MM.1S (cell line): ENCODE measurements around the gene AMER1.
"Not testable (repeated sequence)": the region's sequence is repeated elsewhere in the genome, so short reads cannot be mapped to it uniquely, and the experiment has no call there.

ENCODE experiments used
- DNase-seq: peaks from one replicate; pipeline ENCODE4 v3.0.0-alpha.2; 2015
- H2AFZ ChIP-seq: fragments of 300-600 bp; sonication (generic); 2 replicates; pipeline ENCODE4 v1.6.0; 2016; ENCODE audit warnings: antibody characterized with exemption, low read length
- H3F3A ChIP-seq: fragments of 300-600 bp; sonication (generic); 2 replicates; pipeline ENCODE4 v1.6.1; 2016; ENCODE audit warnings: mild to moderate bottlenecking, antibody characterized with exemption, low read length, moderate library complexity, mixed read lengths; ENCODE audit not compliant: insufficient read depth
- H3K27ac ChIP-seq: fragments of 300-600 bp; sonication (generic); 2 replicates; pipeline ENCODE4 v1.5.1; 2016; ENCODE audit warnings: mild to moderate bottlenecking, low read length
- H3K27me3 ChIP-seq: fragments of 300-600 bp; sonication (generic); replicated peaks from 2 replicates; pipeline ENCODE4 v1.6.0; 2016; ENCODE audit warnings: low read length; ENCODE audit not compliant: insufficient read depth
- H3K36me3 ChIP-seq: fragments of 300-600 bp; sonication (generic); replicated peaks from 2 replicates; pipeline ENCODE4 v1.6.1; 2016; ENCODE audit warnings: mild to moderate bottlenecking, low read length, mixed read lengths; ENCODE audit not compliant: insufficient read depth
- H3K4me1 ChIP-seq: fragments of 300-600 bp; sonication (generic); 2 replicates; pipeline ENCODE4 v1.6.1; 2016; ENCODE audit warnings: low read length, mixed read lengths
- H3K4me2 ChIP-seq: fragments of 300-600 bp; sonication (generic); 2 replicates; pipeline ENCODE4 v1.6.0; 2016; ENCODE audit warnings: low read depth, low read length
- H3K4me3 ChIP-seq: fragments of 300-600 bp; sonication (generic); 2 replicates; pipeline ENCODE4 v1.5.1; 2016; ENCODE audit warnings: low read length, mixed read lengths
- H3K79me2 ChIP-seq: fragments of 300-600 bp; sonication (generic); 2 replicates; pipeline ENCODE4 v1.6.1; 2016; ENCODE audit warnings: mixed run types, low read length, mixed read lengths
- H3K9ac ChIP-seq: fragments of 300-600 bp; sonication (generic); 2 replicates; pipeline ENCODE4 v1.6.1; 2016; ENCODE audit warnings: low read length, mixed read lengths
- H3K9me2 ChIP-seq: fragments of 300-600 bp; sonication (generic); replicated peaks from 2 replicates; pipeline ENCODE4 v1.6.1; 2016; ENCODE audit warnings: mild to moderate bottlenecking, low read length, mixed read lengths; ENCODE audit not compliant: insufficient read depth
- H3K9me3 ChIP-seq: fragments of 300-600 bp; sonication (generic); replicated peaks from 2 replicates; pipeline ENCODE4 v1.6.1; 2016; ENCODE audit warnings: mild to moderate bottlenecking, low read length, mixed read lengths; ENCODE audit not compliant: insufficient read depth
- H4K20me1 ChIP-seq: fragments of 300-600 bp; sonication (generic); 2 replicates; pipeline ENCODE4 v1.6.1; 2016; ENCODE audit warnings: mild to moderate bottlenecking, low read length, moderate library complexity, mixed read lengths; ENCODE audit not compliant: insufficient read depth
- EZH2 ChIP-seq: fragments of 300-600 bp; sonication (generic); optimal IDR thresholded peaks from 2 replicates; pipeline ENCODE3; 2017; ENCODE audit warnings: low read depth, mild to moderate bottlenecking, antibody characterized with exemption, low read length, mixed read lengths
- EZH2phosphoT487 ChIP-seq: fragments of 300-600 bp; sonication (generic); IDR thresholded peaks from 2 replicates; pipeline ENCODE4 v1.6.1; 2018; ENCODE audit warnings: antibody characterized with exemption, low read length
- TF ChIP-seq, protein P1 (sequence below): fragments of 300-600 bp; sonication (generic); IDR thresholded peaks from 2 replicates; pipeline ENCODE4 v1.5.1; 2016; ENCODE audit warnings: antibody characterized with exemption, low read length, mixed read lengths

The AMER1 gene

DNA sequence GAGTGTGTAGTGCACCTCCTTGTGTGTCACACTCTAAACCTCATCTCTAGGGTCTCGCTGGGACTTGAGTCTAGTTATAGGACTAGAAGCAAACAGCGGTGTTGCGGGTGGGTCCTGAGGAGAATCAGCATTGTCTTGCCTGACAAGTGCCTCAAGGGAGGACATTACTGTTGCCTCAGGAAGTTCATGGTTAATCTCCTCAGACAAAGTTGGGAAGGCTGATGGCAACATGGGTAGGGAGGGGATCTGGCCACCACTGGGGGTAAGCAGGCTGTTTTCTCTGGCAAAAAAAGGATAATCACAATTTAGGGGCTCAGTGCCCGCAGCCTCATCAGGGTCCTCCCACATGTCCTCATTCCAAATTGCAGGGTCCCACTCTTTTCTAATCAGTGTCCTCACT is 12.5 kb upstream of the AMER1 start:
- no peaks in the 10 kb centered on the region for H3K9me3 ChIP-seq
- no peaks in the 10 kb centered on the region for H3K36me3 ChIP-seq
- TF ChIP-seq EZH2 (no peak), EZH2phosphoT487 (no peak)
- TF ChIP-seq, protein P1, sequence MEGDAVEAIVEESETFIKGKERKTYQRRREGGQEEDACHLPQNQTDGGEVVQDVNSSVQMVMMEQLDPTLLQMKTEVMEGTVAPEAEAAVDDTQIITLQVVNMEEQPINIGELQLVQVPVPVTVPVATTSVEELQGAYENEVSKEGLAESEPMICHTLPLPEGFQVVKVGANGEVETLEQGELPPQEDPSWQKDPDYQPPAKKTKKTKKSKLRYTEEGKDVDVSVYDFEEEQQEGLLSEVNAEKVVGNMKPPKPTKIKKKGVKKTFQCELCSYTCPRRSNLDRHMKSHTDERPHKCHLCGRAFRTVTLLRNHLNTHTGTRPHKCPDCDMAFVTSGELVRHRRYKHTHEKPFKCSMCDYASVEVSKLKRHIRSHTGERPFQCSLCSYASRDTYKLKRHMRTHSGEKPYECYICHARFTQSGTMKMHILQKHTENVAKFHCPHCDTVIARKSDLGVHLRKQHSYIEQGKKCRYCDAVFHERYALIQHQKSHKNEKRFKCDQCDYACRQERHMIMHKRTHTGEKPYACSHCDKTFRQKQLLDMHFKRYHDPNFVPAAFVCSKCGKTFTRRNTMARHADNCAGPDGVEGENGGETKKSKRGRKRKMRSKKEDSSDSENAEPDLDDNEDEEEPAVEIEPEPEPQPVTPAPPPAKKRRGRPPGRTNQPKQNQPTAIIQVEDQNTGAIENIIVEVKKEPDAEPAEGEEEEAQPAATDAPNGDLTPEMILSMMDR, result no peak
- no peaks in the 10 kb centered on the region for H3K79me2 ChIP-seq
- no peaks in the 10 kb centered on the region for H4K20me1 ChIP-seq
- no peak for DNase-seq
- H3K27me3 ChIP-seq, result no peaks in the 10 kb centered on the region
- no peaks in the 10 kb centered on the region for H3F3A ChIP-seq
- H2AFZ ChIP-seq, result no peak overlapping the region
- H3K4me2 ChIP-seq, result no peak overlapping the region
- H3K4me3 ChIP-seq, result no peak overlapping the region
- no peak overlapping the region for H3K9ac ChIP-seq
- H3K9me2 ChIP-seq, result no peaks in the 10 kb centered on the region
- no peak overlapping the region for H3K27ac ChIP-seq
- no peaks in the 10 kb centered on the region for H3K4me1 ChIP-seq

DNA sequence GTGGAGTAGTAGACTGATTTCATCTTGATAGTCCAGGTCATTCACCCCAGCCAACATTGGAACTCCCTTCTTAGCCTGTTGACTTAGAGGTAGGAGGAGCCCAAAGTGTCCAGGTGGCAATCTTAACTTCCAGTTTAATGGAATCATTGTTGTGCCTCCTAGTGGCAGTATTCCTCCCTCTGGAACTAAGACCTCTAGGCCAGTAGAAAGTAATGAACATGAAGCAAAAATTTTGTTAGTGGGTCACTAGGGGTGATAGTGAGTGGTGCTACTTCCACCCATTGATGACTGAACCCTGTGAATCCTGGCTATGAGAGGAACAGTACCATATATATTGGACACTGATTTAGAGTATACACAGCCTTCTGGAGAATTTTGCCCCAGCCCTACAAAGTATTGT is 8.5 kb upstream of the AMER1 start:
- H3K36me3 ChIP-seq, H3K9me2 ChIP-seq, H3K27me3 ChIP-seq, H3K4me3 ChIP-seq, H3K9me3 ChIP-seq, H3F3A ChIP-seq, DNase-seq, H3K9ac ChIP-seq, H3K79me2 ChIP-seq, H3K4me2 ChIP-seq, H4K20me1 ChIP-seq, H3K27ac ChIP-seq, H2AFZ ChIP-seq, H3K4me1 ChIP-seq: not testable (repeated sequence)

DNA sequence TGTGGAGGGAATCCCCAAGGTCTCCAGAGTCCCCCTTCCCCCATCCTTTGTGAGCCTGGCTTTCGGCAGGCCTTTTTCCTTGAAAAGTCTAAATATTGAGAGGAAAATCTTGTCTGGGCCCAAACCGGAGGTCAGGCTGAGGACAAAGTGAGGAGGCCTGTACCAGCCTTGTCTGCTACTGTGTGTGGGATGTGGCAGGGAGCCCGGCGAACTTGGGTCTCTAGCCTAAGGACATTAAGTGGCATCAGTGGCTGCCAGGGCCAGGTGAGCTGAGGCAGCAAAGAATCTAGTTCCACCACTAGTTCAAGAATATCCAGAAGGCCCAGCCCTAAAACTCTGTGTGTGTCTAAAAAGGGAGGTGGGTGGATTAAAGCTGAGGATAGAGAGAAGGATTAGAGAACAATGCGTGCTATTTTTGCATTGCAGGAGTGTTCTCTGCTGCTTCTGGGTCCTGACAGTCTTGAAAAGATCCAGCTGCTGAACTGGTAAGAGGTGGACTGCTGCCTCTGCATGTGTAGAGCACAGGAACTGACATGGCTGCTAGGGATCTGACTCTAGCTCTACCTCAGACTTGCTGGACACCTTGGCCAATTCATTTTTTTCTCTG is 1.2 kb upstream of the AMER1 start:
- no peaks in the 10 kb centered on the region for H3K27me3 ChIP-seq
- 0 out of 2 replicates have a peak, but pooled peaks cover 8% of the 10 kb centered on the region for H3K4me1 ChIP-seq
- no peaks in the 10 kb centered on the region for H3K9me2 ChIP-seq
- H3K36me3 ChIP-seq, result no peaks in the 10 kb centered on the region
- H2AFZ ChIP-seq, result peak overlapping the region; percentile 65
- H3K79me2 ChIP-seq, result peaks cover 16% of the 10 kb centered on the region
- H3K4me2 ChIP-seq, result peak overlapping the region; percentile 58
- peak; percentile 11 for DNase-seq
- peak overlapping the region; percentile 84 for H3K27ac ChIP-seq
- no peaks in the 10 kb centered on the region for H3K9me3 ChIP-seq
- peaks cover 10% of the 10 kb centered on the region for H3F3A ChIP-seq
- peak overlapping the region; percentile 75 for H3K9ac ChIP-seq
- no peaks in the 10 kb centered on the region for H4K20me1 ChIP-seq
- H3K4me3 ChIP-seq, result peak overlapping the region; percentile 79
- TF ChIP-seq EZH2 (no peak), EZH2phosphoT487 (no peak)
- TF ChIP-seq, protein P1, result no peak

DNA sequence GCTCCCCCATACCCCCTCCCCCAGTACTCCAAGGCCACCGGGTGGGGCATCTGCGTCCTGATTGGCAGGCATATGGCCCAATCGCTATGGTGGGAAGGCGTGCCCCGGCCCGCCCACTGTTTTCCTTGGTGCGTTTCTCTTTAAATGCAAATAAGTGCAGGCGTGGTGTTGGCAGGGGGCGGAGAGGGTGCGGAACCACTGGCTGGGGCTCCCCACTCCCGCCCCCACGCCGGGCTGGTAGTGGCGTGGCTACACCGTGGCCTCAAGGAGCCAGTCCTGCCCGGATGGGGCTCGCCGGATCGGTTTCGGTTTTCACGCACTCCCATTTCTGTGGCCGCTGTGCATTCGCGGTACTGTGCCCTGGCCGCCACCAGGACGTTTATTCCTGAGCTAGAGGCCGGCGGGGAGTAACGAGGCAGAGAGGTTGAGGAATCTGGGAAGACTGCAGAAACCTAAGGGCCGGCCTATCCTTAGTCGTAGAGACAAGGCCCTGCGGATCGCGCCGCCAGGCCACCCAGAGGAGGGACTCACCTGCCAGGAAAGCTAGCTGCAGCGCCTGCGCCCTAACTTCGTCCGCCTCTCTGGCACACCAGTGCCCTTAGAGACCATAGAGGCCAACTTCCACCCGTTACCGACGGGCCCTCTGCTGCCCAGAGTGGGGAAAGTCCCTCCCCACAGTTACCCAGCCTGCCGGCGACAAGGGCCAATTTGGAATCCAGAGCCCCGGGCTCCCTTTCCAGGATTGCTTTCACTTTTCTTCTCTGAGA is 410 bp upstream of the AMER1 start:
- 0 out of 2 replicates have a peak, but pooled peaks cover 8% of the 10 kb centered on the region for H3K4me1 ChIP-seq

More for the DNA sequence above, 410 bp upstream of the AMER1 start:
- Histone ChIP-seq H3K9ac (peak overlapping the region; percentile 75), H4K20me1 (no peaks in the 10 kb centered on the region), H3K27ac (peak overlapping the region; percentile 84), H3K9me2 (no peaks in the 10 kb centered on the region), H3K4me2 (peak overlapping the region; percentile 58), H3F3A (peaks cover 10% of the 10 kb centered on the region), H3K36me3 (no peaks in the 10 kb centered on the region), H3K9me3 (no peaks in the 10 kb centered on the region), H3K79me2 (peaks cover 16% of the 10 kb centered on the region), H3K27me3 (no peaks in the 10 kb centered on the region), H2AFZ (peak overlapping the region; percentile 65), H3K4me3 (peak overlapping the region; percentile 79)
- DNase-seq, result peak; percentile 90
- TF ChIP-seq, protein P1, result peak; percentile 10; the same call in 1 of the 2 replicates
- TF ChIP-seq EZH2, result no peak
